CD14-positive monocyte (primary cell): ENCODE measurements around the gene ZNRF2. TPM values are rescaled to one million over a fixed set of nuclear protein-coding genes. Genes with fewer than 3 reads are reported as not detected.
A peak's percentile ranks its signal among the peaks of the same experiment; 100 is the strongest.

ENCODE experiments used
- DNase-seq, 3 donors: peaks; one replicate each; pipeline ENCODE4 v3.0.0-alpha.2; 2011 to 2022
- H2AFZ ChIP-seq: 2 replicates; pipeline ENCODE4 v1.6.0; 2012; ENCODE audit warnings: mild to moderate bottlenecking, low read depth, low read length, inconsistent platforms; ENCODE audit not compliant: insufficient read depth, poor library complexity, severe bottlenecking
- H3K27ac ChIP-seq, 2 donors: 1 replicate in 1 of 2; 2 replicates in 1 of 2; pipeline ENCODE4 v1.5.1; 2012 to 2013; ENCODE audit warnings: low read length in 2 of 2, control low read depth in 1 of 2, inconsistent platforms in 1 of 2, low read depth in 1 of 2, mild to moderate bottlenecking in 1 of 2
- H3K27me3 ChIP-seq, 2 donors: one replicate each; pipeline versions ENCODE4 v1.6.0 to v1.6.1; 2011 to 2013; ENCODE audit warnings: low read length in 2 of 2; ENCODE audit not compliant: control insufficient read depth in 2 of 2, insufficient read depth in 2 of 2
- H3K36me3 ChIP-seq, 2 donors: replicated peaks in 1 of 2; 1 replicate in 1 of 2; 2 replicates in 1 of 2; pipeline versions ENCODE4 v1.5.1 to v1.6.1; 2012 to 2013; ENCODE audit warnings: low read length in 2 of 2, control low read depth in 1 of 2, inconsistent platforms in 1 of 2, mild to moderate bottlenecking in 1 of 2; ENCODE audit not compliant: insufficient read depth in 2 of 2, control insufficient read depth in 1 of 2
- H3K4me1 ChIP-seq, 2 donors: 1 replicate in 1 of 2; 2 replicates in 1 of 2; pipeline versions ENCODE4 v1.5.1 to v1.6.1; 2012 to 2013; ENCODE audit warnings: low read length in 2 of 2, control low read depth in 1 of 2, inconsistent platforms in 1 of 2, mild to moderate bottlenecking in 1 of 2, moderate library complexity in 1 of 2; ENCODE audit not compliant: insufficient read depth in 2 of 2, control insufficient read depth in 1 of 2
- H3K4me2 ChIP-seq: replicated peaks from 2 replicates; pipeline ENCODE3; 2012; ENCODE audit warnings: low read length, moderate library complexity, mild to moderate bottlenecking; ENCODE audit not compliant: poor library complexity, severe bottlenecking; ENCODE audit errors: extremely low read depth
- H3K4me3 ChIP-seq, 3 experiments: fragments of 200-600 bp in 1 of 3; sonication (generic) in 1 of 3; replicated peaks in 1 of 3; 1 replicate in 2 of 3; 2 replicates in 1 of 3; pipeline ENCODE4 v1.5.1; 2011 to 2013; ENCODE audit warnings: low read length in 3 of 3, mild to moderate bottlenecking in 3 of 3, control low read depth in 2 of 3, low read depth in 2 of 3, inconsistent platforms in 1 of 3, moderate library complexity in 1 of 3
- H3K79me2 ChIP-seq: 2 replicates; pipeline ENCODE4 v1.6.0; 2012; ENCODE audit warnings: mild to moderate bottlenecking, control low read depth, inconsistent platforms, low read length, moderate library complexity; ENCODE audit not compliant: insufficient read depth
- H3K9ac ChIP-seq: 2 replicates; pipeline ENCODE4 v1.6.0; 2017; ENCODE audit warnings: low read length, mild to moderate bottlenecking; ENCODE audit not compliant: insufficient read depth, poor library complexity, severe bottlenecking
- H3K9me3 ChIP-seq, 2 donors: replicated peaks in 1 of 2; 1 replicate in 1 of 2; 2 replicates in 1 of 2; pipeline versions ENCODE4 v1.5.1 to v1.6.1; 2012 to 2013; ENCODE audit warnings: low read length in 2 of 2, control low read depth in 1 of 2; ENCODE audit not compliant: control insufficient read depth in 1 of 2, insufficient read depth in 1 of 2
- H4K20me1 ChIP-seq: 2 replicates; pipeline ENCODE4 v1.6.0; 2012; ENCODE audit warnings: mild to moderate bottlenecking, low read length, control low read depth, moderate library complexity; ENCODE audit not compliant: insufficient read depth
- H3K27ac Mint-ChIP-seq, 7 donors: one replicate each; pipeline ENCODE4 v1.8.0; 2020; ENCODE audit warnings: mild to moderate bottlenecking in 7 of 7, mixed read lengths in 7 of 7, moderate library complexity in 6 of 7, inconsistent platforms in 2 of 7
- H3K27me3 Mint-ChIP-seq, 3 donors: one replicate each; pipeline ENCODE4 v1.8.0; 2021 to 2022; ENCODE audit warnings: low read depth in 3 of 3, mild to moderate bottlenecking in 3 of 3, mixed read lengths in 3 of 3, moderate library complexity in 3 of 3, inconsistent platforms in 1 of 3
- H3K36me3 Mint-ChIP-seq, 2 donors: one replicate each; pipeline ENCODE4 v1.8.0; 2020; ENCODE audit warnings: mixed read lengths in 2 of 2, inconsistent platforms in 1 of 2, mild to moderate bottlenecking in 1 of 2
- H3K4me1 Mint-ChIP-seq: one replicate; pipeline ENCODE4 v1.8.0; 2020; ENCODE audit warnings: mild to moderate bottlenecking, mixed read lengths
- H3K4me3 Mint-ChIP-seq, 2 donors: one replicate each; pipeline ENCODE4 v1.8.0; 2020; ENCODE audit warnings: mild to moderate bottlenecking in 2 of 2, mixed read lengths in 2 of 2, moderate library complexity in 1 of 2
- H3K9me3 Mint-ChIP-seq, 7 donors: one replicate each; pipeline ENCODE4 v1.8.0; 2020 to 2022; ENCODE audit warnings: mixed read lengths in 7 of 7, mild to moderate bottlenecking in 6 of 7, moderate library complexity in 6 of 7, inconsistent platforms in 2 of 7
- WGBS: methylation state at CpG from one replicate; pipeline ENCODE4 v1.1.5; 2013; ENCODE audit warnings: missing lambda C conversion rate; ENCODE audit not compliant: insufficient coverage; 5-methylcytosine and 5-hydroxymethylcytosine counted together
- intact Hi-C, 2 donors: fragments of 100-400 bp; cut with micrococcal nuclease; formaldehyde crosslinking; loops; one replicate each; pipeline versions ENCODE4 v1.15.0 to v1.15.1; 2023
- polyA plus RNA-seq, 3 donors: library from polyadenylated mRNA; depleted of rRNA in 1 of 3; unstranded in 2 of 3; stranded (reverse) in 1 of 3; fragments of 300-500 nt in 2 of 3; fragments of >200 nt in 1 of 3; fragmentation: Illumina TruSeq in 2 of 3; gene quantifications; 1 replicate in 2 of 3; 2 replicates in 1 of 3; pipeline ENCODE4 v1.2.3, GENCODE V29; 2012 to 2021
- TF ChIP-seq, protein P1 (sequence below): fragments of 200-600 bp; IDR thresholded peaks from one replicate; pipeline ENCODE4 v1.8.0; 2022; ENCODE audit warnings: antibody characterized with exemption, mild to moderate bottlenecking

Gene ZNRF2
- polyA plus RNA-seq, 3 donors: 1.9 to 9.5 (median 5.7) TPM

DNA sequence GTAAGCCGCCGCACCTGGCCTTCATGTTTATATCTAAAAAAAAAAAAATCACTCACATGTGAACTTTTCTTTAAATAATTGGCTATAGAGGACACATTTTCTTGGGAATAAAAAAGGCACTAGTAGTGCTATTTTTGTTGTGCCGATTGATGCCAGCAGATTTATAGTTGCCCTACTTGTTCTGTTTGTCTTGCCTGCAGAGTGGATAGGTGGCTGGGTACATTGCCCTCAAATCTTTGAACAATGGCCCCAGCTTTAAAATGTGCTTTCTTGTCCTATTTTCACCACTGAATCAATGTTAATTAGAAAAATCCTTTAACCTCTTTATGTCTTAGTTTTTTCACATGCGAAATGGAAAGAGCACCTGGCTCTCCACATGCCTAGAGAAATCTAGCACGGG is 30.1 kb upstream of the ZNRF2 start:
- H3K9me3 ChIP-seq: no peaks in the 10 kb centered on the region
- no peaks in the 10 kb centered on the region for H3K27me3 Mint-ChIP-seq
- H3K4me3 ChIP-seq: no peak overlapping the region
- H3K27ac Mint-ChIP-seq: peak overlapping the region in 1 of 7 donors; percentile 2
- H4K20me1 ChIP-seq: no peaks in the 10 kb centered on the region
- H3K79me2 ChIP-seq: no peaks in the 10 kb centered on the region
- 89% methylated on average over 2 of the region's 5 CpGs for WGBS
- H3K4me1 ChIP-seq: peaks cover 28 to 37% of the 10 kb centered on the region in 2 donors
- no peak overlapping the region for H3K4me3 Mint-ChIP-seq
- H3K27me3 ChIP-seq: no peaks in the 10 kb centered on the region
- intact Hi-C loops: no loop called here
- H3K36me3 Mint-ChIP-seq: peaks cover 2 to 12% of the 10 kb centered on the region in 2 donors
- no peak overlapping the region for H3K27ac ChIP-seq
- H3K9me3 Mint-ChIP-seq: peaks cover 0 to 5% (median 0%) of the 10 kb centered on the region in 7 donors
- TF ChIP-seq, protein P1, sequence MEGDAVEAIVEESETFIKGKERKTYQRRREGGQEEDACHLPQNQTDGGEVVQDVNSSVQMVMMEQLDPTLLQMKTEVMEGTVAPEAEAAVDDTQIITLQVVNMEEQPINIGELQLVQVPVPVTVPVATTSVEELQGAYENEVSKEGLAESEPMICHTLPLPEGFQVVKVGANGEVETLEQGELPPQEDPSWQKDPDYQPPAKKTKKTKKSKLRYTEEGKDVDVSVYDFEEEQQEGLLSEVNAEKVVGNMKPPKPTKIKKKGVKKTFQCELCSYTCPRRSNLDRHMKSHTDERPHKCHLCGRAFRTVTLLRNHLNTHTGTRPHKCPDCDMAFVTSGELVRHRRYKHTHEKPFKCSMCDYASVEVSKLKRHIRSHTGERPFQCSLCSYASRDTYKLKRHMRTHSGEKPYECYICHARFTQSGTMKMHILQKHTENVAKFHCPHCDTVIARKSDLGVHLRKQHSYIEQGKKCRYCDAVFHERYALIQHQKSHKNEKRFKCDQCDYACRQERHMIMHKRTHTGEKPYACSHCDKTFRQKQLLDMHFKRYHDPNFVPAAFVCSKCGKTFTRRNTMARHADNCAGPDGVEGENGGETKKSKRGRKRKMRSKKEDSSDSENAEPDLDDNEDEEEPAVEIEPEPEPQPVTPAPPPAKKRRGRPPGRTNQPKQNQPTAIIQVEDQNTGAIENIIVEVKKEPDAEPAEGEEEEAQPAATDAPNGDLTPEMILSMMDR: no peak
- H3K4me2 ChIP-seq: no peak overlapping the region
- no peak for DNase-seq
- H3K9ac ChIP-seq: no peak overlapping the region
- H3K4me1 Mint-ChIP-seq: peaks cover 44% of the 10 kb centered on the region
- no peak overlapping the region for H2AFZ ChIP-seq
- H3K36me3 ChIP-seq: no peaks in the 10 kb centered on the region

GRCh38 chr7:30254717-30255063 is 29.7 kb upstream of the ZNRF2 start:
- Mint-ChIP-seq H3K4me3 (no peak overlapping the region), H3K27ac (no peak overlapping the region), H3K9me3 (peaks cover 0 to 5% (median 0%) of the 10 kb centered on the region in 7 donors), H3K36me3 (peaks cover 2 to 14% of the 10 kb centered on the region in 2 donors), H3K27me3 (peaks cover 0 to 2% (median under 1%) of the 10 kb centered on the region in 3 donors), H3K4me1 (peaks cover 40% of the 10 kb centered on the region)
- H2AFZ ChIP-seq: no peak overlapping the region
- no peak overlapping the region for H3K4me3 ChIP-seq
- no peaks in the 10 kb centered on the region for H3K27me3 ChIP-seq
- H3K4me2 ChIP-seq: no peak overlapping the region
- no peaks in the 10 kb centered on the region for H3K79me2 ChIP-seq
- 88% methylated on average over 3 of the region's 4 CpGs for WGBS
- H3K9me3 ChIP-seq: no peaks in the 10 kb centered on the region
- intact Hi-C loops: no loop called here
- no peak for DNase-seq
- H3K9ac ChIP-seq: no peak overlapping the region
- TF ChIP-seq, protein P1: no peak
- H3K27ac ChIP-seq: no peak overlapping the region
- no peaks in the 10 kb centered on the region for H4K20me1 ChIP-seq
- H3K36me3 ChIP-seq: no peaks in the 10 kb centered on the region
- H3K4me1 ChIP-seq: peaks cover 23 to 32% of the 10 kb centered on the region in 2 donors
